Adrenal gland (tissue), 12 donors: ENCODE data around the gene TM6SF1. TPM values are rescaled to one million over a fixed set of nuclear protein-coding genes. Genes with fewer than 3 reads are reported as not detected.
A peak's percentile ranks its signal among the peaks of the same experiment; 100 is the strongest.

Experiments used
- DNase-seq, 7 donors: peaks; one replicate each; pipeline ENCODE4 v3.0.0-alpha.2; 2019 to 2020
- H3K27ac ChIP-seq, 5 donors: fragments of 200-600 bp; sonication (generic) in 4 of 5; 1 replicate in 3 of 5; 2 replicates in 2 of 5; pipeline versions ENCODE4 v1.5.1 to v1.8.0; 2016 to 2020; ENCODE audit warnings: mild to moderate bottlenecking in 1 of 5
- H3K27me3 ChIP-seq: fragments of 200-600 bp; 2 replicates; pipeline ENCODE4 v1.8.0; 2021
- H3K36me3 ChIP-seq, 2 donors: fragments of 200-600 bp; replicated peaks in 1 of 2; 1 replicate in 1 of 2; 2 replicates in 1 of 2; pipeline versions ENCODE4 v1.5.1 to v1.8.0; 2018 to 2022
- H3K4me1 ChIP-seq, 2 donors: fragments of 200-600 bp; replicated peaks in 1 of 2; 1 replicate in 1 of 2; 2 replicates in 1 of 2; pipeline versions ENCODE4 v1.5.1 to v1.8.0; 2018 to 2021
- H3K4me3 ChIP-seq, 4 donors: fragments of 200-600 bp; sonication (generic) in 3 of 4; one replicate each; pipeline ENCODE4 v1.5.1; 2016 to 2018
- H3K9me3 ChIP-seq, 3 donors: fragments of 200-600 bp; sonication (generic) in 1 of 3; replicated peaks in 1 of 3; 1 replicate in 2 of 3; 2 replicates in 1 of 3; pipeline versions ENCODE4 v1.5.1 to v1.8.0; 2016 to 2021
- POLR2A ChIP-seq, 2 donors: fragments of 450-650 bp; IDR thresholded peaks; one replicate each; pipeline ENCODE4 v1.6.1; 2017; ENCODE audit warnings: antibody characterized with exemption in 2 of 2, mild to moderate bottlenecking in 2 of 2, moderate library complexity in 1 of 2
- WGBS, 4 donors: extraction: QIAGEN DNeasy Blood & Tissue Kit in 2 of 4; methylation state at CpG; one replicate each; pipeline versions ENCODE4 v1.1.5 to v1.1.7; 2013 to 2017; 5-methylcytosine and 5-hydroxymethylcytosine counted together
- intact Hi-C, 2 donors: fragments of 100-400 bp; cut with DNase I; formaldehyde crosslinking; loops; one replicate each; pipeline versions ENCODE4 v1.14.1 to v1.15.0; 2022 to 2023
- polyA plus RNA-seq, 3 donors: library from polyadenylated mRNA; stranded (reverse); fragments of 200-250 nt in 2 of 3; fragments of 350-450 nt in 1 of 3; fragmentation: Illumina TruSeq in 1 of 3; extraction: RNeasy Lipid Tissue Mini Kit (QIAGEN cat#74804) in 1 of 3; gene quantifications; one replicate each; pipeline ENCODE4 v1.2.3, GENCODE V29; 2013 to 2014
- total RNA-seq, 9 donors: library from RNA; depleted of rRNA in 4 of 9; stranded (reverse); fragments of >200 nt in 4 of 9; fragments of 120-200 nt in 1 of 9; fragmentation: NEBNext Ultra II Directional in 1 of 9; extraction: Animal tissue kit (Norgen Biotek cat#: 25700) in 1 of 9; gene quantifications; one replicate each; pipeline versions ENCODE4 v1.1.0 to v1.2.4, GENCODE V29; 2013 to 2023
- TF ChIP-seq, protein P1 (sequence below), 6 experiments: fragments of 450-650 bp in 4 of 6; fragments of 200-600 bp in 2 of 6; sonication (generic) in 1 of 6; IDR thresholded peaks; 1 replicate in 5 of 6; 2 replicates in 1 of 6; pipeline versions ENCODE4 v1.5.1 to v1.8.0; 2016 to 2021; ENCODE audit warnings: antibody characterized with exemption in 6 of 6, mild to moderate bottlenecking in 2 of 6, moderate library complexity in 1 of 6
- donor health status: healthy with polysubstance abuse.
- donor health status: Bipolar disorder and iron deficiency.
- donor health status: DM: yes; HTN: yes; CAD: no.
- donor health status: DM: no; HTN: no; CAD: no.
- donor health status: DM: no; HTN: no; CAD: no.
- donor health status: DM: yes; HTN: yes; CAD: no.

TM6SF1 gene
- total and polyA plus RNA-seq, 12 donors: 0.67 to 9.5 (median 4.3) TPM

DNA sequence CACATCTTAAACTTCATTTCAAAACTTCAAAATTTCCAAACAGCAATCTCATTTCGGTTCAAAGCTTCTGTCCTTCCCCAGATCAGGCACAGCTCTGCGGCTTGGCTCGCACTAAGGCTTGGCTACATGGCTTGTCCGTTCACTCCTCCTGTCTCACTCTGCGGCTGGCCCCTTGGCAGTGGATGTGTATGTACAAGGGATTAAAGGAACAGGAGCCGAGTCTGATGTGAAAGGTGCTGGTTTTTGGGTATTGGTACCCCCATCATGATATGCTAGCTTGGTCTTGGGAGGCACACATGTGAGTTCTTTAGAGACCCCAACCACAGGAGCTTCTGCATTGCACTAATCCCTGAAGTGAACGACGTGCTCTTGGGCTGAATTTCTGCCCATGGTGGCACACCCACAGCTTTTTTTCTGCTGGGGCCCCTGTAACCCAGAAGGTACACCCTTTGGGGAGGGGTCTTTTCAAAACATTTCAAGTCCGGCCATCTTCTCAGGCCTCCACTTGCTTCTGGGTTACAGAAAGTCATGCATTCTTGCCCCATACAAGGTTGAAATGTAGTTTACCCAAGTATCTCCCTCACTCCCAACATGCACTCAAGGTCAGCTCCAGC is 12.6 kb downstream of the TM6SF1 start:
- DNase-seq: no peak
- no peak for TF ChIP-seq POLR2A (IDR thresholded peaks at IDR 0.05)
- TF ChIP-seq, protein P1, sequence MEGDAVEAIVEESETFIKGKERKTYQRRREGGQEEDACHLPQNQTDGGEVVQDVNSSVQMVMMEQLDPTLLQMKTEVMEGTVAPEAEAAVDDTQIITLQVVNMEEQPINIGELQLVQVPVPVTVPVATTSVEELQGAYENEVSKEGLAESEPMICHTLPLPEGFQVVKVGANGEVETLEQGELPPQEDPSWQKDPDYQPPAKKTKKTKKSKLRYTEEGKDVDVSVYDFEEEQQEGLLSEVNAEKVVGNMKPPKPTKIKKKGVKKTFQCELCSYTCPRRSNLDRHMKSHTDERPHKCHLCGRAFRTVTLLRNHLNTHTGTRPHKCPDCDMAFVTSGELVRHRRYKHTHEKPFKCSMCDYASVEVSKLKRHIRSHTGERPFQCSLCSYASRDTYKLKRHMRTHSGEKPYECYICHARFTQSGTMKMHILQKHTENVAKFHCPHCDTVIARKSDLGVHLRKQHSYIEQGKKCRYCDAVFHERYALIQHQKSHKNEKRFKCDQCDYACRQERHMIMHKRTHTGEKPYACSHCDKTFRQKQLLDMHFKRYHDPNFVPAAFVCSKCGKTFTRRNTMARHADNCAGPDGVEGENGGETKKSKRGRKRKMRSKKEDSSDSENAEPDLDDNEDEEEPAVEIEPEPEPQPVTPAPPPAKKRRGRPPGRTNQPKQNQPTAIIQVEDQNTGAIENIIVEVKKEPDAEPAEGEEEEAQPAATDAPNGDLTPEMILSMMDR (IDR thresholded peaks at IDR 0.05): no peak
- Histone ChIP-seq H3K4me3 (no peak overlapping the region), H3K9me3 (no peaks in the 10 kb centered on the region), H3K27me3 (no peaks in the 10 kb centered on the region), H3K27ac (no peak overlapping the region), H3K4me1 (no peaks in the 10 kb centered on the region), H3K36me3 (no peaks in the 10 kb centered on the region)
- WGBS, 4 donors: 88 to 92% (median 89%) methylated on average over 9 of the region's 9 CpGs
- intact Hi-C loops: no loop called here

DNA sequence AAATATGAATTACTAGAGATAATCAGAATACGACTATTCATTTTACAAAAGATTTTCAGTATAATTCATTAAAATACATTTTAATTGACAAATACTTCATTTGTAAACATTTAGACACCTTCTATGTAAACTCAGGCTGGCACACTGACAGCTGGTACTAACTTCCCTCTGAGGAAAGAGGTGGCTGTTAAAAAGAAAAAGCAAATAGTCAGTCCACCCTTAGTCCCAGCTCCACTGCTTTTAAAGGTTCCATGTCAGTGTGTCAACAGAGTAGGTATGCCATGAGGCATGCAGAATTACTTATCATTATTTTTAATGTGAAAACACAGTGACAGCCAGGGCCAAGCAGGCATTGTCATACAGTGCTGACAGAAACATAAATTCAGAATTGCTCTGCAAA is 16.1 kb downstream of the TM6SF1 start:
- no peak for DNase-seq
- no peak for TF ChIP-seq POLR2A (IDR thresholded peaks at IDR 0.05)
- no peaks in the 10 kb centered on the region for H3K9me3 ChIP-seq
- no peaks in the 10 kb centered on the region for H3K27me3 ChIP-seq
- WGBS, 4 donors: 96 to 100% (median 99%) methylated on average over 1 of the region's 1 CpG
- H3K4me3 ChIP-seq: no peak overlapping the region
- H3K36me3 ChIP-seq: no peaks in the 10 kb centered on the region
- H3K27ac ChIP-seq: no peak overlapping the region
- intact Hi-C loops: no loop called here
- H3K4me1 ChIP-seq: no peaks in the 10 kb centered on the region

GRCh38 chr15:83127547-83128150 is 20.2 kb downstream of the TM6SF1 start:
- no peak overlapping the region for H3K27ac ChIP-seq
- no peak overlapping the region for H3K4me3 ChIP-seq
- H3K27me3 ChIP-seq: no peaks in the 10 kb centered on the region
- DNase-seq: peak in 1 of 7 donors; percentile 30
- no peaks in the 10 kb centered on the region for H3K9me3 ChIP-seq
- H3K4me1 ChIP-seq: no peaks in the 10 kb centered on the region
- intact Hi-C loops: no loop called here
- no peaks in the 10 kb centered on the region for H3K36me3 ChIP-seq
- WGBS, 4 donors: 67 to 79% (median 73%) methylated on average over 3 of the region's 3 CpGs
- TF ChIP-seq, protein P1 (IDR thresholded peaks at IDR 0.05): no peak
- no peak for TF ChIP-seq POLR2A (IDR thresholded peaks at IDR 0.05)

DNA sequence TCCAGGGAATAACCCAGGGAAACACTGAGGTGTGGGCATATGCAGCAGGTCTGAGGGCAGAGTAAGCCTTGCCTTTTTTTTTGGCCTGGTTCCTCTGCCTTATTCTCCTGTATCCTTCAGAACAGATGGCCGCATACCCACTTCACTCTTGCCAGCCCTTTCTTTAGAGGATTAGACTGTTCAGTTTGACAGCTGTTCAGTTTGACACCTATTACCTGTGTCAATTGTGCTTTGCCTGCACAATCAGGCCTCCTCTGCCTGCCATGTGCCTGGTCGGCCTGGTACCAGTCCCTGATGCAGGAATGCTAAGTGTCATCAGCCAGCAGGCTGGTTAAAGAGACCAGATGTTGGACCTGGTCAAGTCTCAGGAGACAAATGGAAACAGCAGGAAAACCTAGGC is 22.3 kb downstream of the TM6SF1 start:
- intact Hi-C loops: no loop called here
- Histone ChIP-seq H3K4me1 (no peaks in the 10 kb centered on the region), H3K36me3 (no peaks in the 10 kb centered on the region), H3K27me3 (no peaks in the 10 kb centered on the region), H3K9me3 (no peaks in the 10 kb centered on the region), H3K27ac (no peak overlapping the region), H3K4me3 (no peak overlapping the region)
- DNase-seq: no peak
- 82 to 96% (median 95%) methylated on average over 2 of the region's 2 CpGs for WGBS, 4 donors
- no peak for TF ChIP-seq POLR2A (IDR thresholded peaks at IDR 0.05)
- TF ChIP-seq, protein P1 (IDR thresholded peaks at IDR 0.05): no peak
